Osteoblast (primary cell): Measurements from ENCODE around the gene ZBED1. TPM values are rescaled to one million over a fixed set of nuclear protein-coding genes. Genes with fewer than 3 reads are reported as not detected.
"Not testable (repeated sequence)": the region's sequence is repeated elsewhere in the genome, so short reads cannot be mapped to it uniquely, and the experiment has no call there.

Experiments
- DNase-seq: peaks from one replicate; pipeline ENCODE4 v3.0.0; 2011; ENCODE audit warnings: low spot score, mixed read lengths; ENCODE audit not compliant: insufficient read length; ENCODE audit errors: missing footprints
- H2AFZ ChIP-seq: 2 replicates; pipeline ENCODE4 v1.6.0; 2011; ENCODE audit warnings: mild to moderate bottlenecking, low read length
- H3K27ac ChIP-seq: 2 replicates; pipeline ENCODE4 v1.5.1; 2011; ENCODE audit warnings: mild to moderate bottlenecking, low read depth, low read length, moderate library complexity
- H3K27me3 ChIP-seq: 2 replicates; pipeline ENCODE4 v1.6.0; 2012; ENCODE audit warnings: mild to moderate bottlenecking, control low read depth, inconsistent platforms, low read length, moderate library complexity; ENCODE audit not compliant: insufficient read depth
- H3K36me3 ChIP-seq: 2 replicates; pipeline ENCODE4 v1.5.1; 2011; ENCODE audit warnings: mild to moderate bottlenecking, low read length, control low read depth, moderate library complexity; ENCODE audit not compliant: insufficient read depth
- H3K4me1 ChIP-seq: 2 replicates; pipeline ENCODE4 v1.5.1; 2011; ENCODE audit warnings: mild to moderate bottlenecking, low read length, control low read depth, moderate library complexity; ENCODE audit not compliant: insufficient read depth
- H3K4me2 ChIP-seq: 2 replicates; pipeline ENCODE4 v1.6.0; 2011; ENCODE audit warnings: mild to moderate bottlenecking, low read length; ENCODE audit not compliant: insufficient read depth
- H3K4me3 ChIP-seq: fragments of 200-600 bp; sonication (generic); 3 replicates; pipeline ENCODE4 v1.5.1; 2012; ENCODE audit warnings: mild to moderate bottlenecking, low read length, inconsistent platforms; ENCODE audit not compliant: insufficient read depth
- H3K79me2 ChIP-seq: 2 replicates; pipeline ENCODE4 v1.6.0; 2012; ENCODE audit warnings: mild to moderate bottlenecking, low read length, control low read depth, inconsistent platforms; ENCODE audit not compliant: insufficient read depth
- H3K9me3 ChIP-seq: 2 replicates; pipeline ENCODE4 v1.5.1; 2011; ENCODE audit warnings: low read depth, low read length, control low read depth
- H4K20me1 ChIP-seq: 2 replicates; pipeline ENCODE4 v1.6.0; 2012; ENCODE audit warnings: mild to moderate bottlenecking, low read length, control low read depth; ENCODE audit not compliant: insufficient read depth
- CTCF ChIP-seq: IDR thresholded peaks from 2 replicates; pipeline ENCODE4 v1.5.1; 2011; ENCODE audit warnings: mild to moderate bottlenecking, low read depth, low read length, moderate library complexity; ENCODE audit errors: extremely low read depth
- total RNA-seq: library from RNA; depleted of rRNA; stranded (reverse); fragments of >200 nt; gene quantifications from 2 replicates; pipeline ENCODE4 v1.2.3, GENCODE V29; 2012

Gene ZBED1
- total RNA-seq, 1 donor = 57.2 TPM

GRCh38 chrX:2457289-2458133 is 43.3 kb downstream of the ZBED1 start:
- Histone ChIP-seq H2AFZ (no peak overlapping the region), H4K20me1 (peaks cover 33% of the 10 kb centered on the region), H3K9me3 (no peaks in the 10 kb centered on the region), H3K4me3 (no peak overlapping the region), H3K27ac (no peak overlapping the region), H3K79me2 (peaks cover 34% of the 10 kb centered on the region), H3K27me3 (no peaks in the 10 kb centered on the region), H3K36me3 (no peaks in the 10 kb centered on the region), H3K4me1 (no peaks in the 10 kb centered on the region), H3K4me2 (peak overlapping the region; percentile 35)
- no peak for DNase-seq
- TF ChIP-seq CTCF = no peak

GRCh38 chrX:2456091-2456490 is 44.7 kb downstream of the ZBED1 start:
- not testable (repeated sequence) for H3K4me1 ChIP-seq, H3K9me3 ChIP-seq, DNase-seq, H3K4me2 ChIP-seq, H3K4me3 ChIP-seq, H3K27ac ChIP-seq, H3K27me3 ChIP-seq, H2AFZ ChIP-seq, H3K36me3 ChIP-seq
- Histone ChIP-seq H3K79me2 (peaks cover 39% of the 10 kb centered on the region), H4K20me1 (peaks cover 33% of the 10 kb centered on the region)

GRCh38 chrX:2454620-2455019 is 46.2 kb downstream of the ZBED1 start:
- H2AFZ ChIP-seq, H3K4me2 ChIP-seq, H3K4me1 ChIP-seq, H3K36me3 ChIP-seq, H3K9me3 ChIP-seq, H3K27me3 ChIP-seq, H3K27ac ChIP-seq, DNase-seq, H3K4me3 ChIP-seq: not testable (repeated sequence)
- Histone ChIP-seq H3K79me2 (peaks cover 41% of the 10 kb centered on the region), H4K20me1 (peaks cover 33% of the 10 kb centered on the region)

- Histone ChIP-seq H3K4me1 (peaks cover 5% of the 10 kb centered on the region), H3K4me3 (no peak overlapping the region), H4K20me1 (peaks cover 22% of the 10 kb centered on the region), H3K4me2 (no peak overlapping the region), H3K27me3 (no peaks in the 10 kb centered on the region), H3K36me3 (no peaks in the 10 kb centered on the region), H3K27ac (no peak overlapping the region), H3K79me2 (peaks cover 34% of the 10 kb centered on the region), H3K9me3 (no peaks in the 10 kb centered on the region), H2AFZ (no peak overlapping the region)
- no peak for DNase-seq
- TF ChIP-seq CTCF = no peak
Measured at GRCh38 chrX:2452799-2453198, 48.0 kb downstream of the ZBED1 start.

- H2AFZ ChIP-seq = no peak overlapping the region
- H3K9me3 ChIP-seq = no peaks in the 10 kb centered on the region
- H3K36me3 ChIP-seq = no peaks in the 10 kb centered on the region
- no peak overlapping the region for H3K4me2 ChIP-seq
- H3K79me2 ChIP-seq = peaks cover 30% of the 10 kb centered on the region
- no peak overlapping the region for H3K4me3 ChIP-seq
- H3K4me1 ChIP-seq = peaks cover 5% of the 10 kb centered on the region
- H3K27me3 ChIP-seq = no peaks in the 10 kb centered on the region
- H3K27ac ChIP-seq = no peak overlapping the region
- H4K20me1 ChIP-seq = peaks cover 20% of the 10 kb centered on the region
- DNase-seq = no peak
- TF ChIP-seq CTCF = no peak
Measured at GRCh38 chrX:2452317-2452784, 48.4 kb downstream of the ZBED1 start.
